HCT116 (cell line): ENCODE data around the gene PAX5. TPM values are rescaled to one million over a fixed set of nuclear protein-coding genes. Genes with fewer than 3 reads are reported as not detected.

Experiments used
- ATAC-seq: fragments of 200-7000 bp; cut with Tn5 transposase; 2 replicates; pipeline ENCODE4 v1.9.1; 2020; ENCODE audit warnings: mild to moderate bottlenecking, moderate library complexity
- BruUV-seq: library from RNA; stranded (reverse); fragments of 400-500 nt; replicated peaks from 2 replicates; lab custom pipeline; 2021; lab: Mats Ljungman, UMichigan
- CTCF ChIA-PET: fragments of 300-600 bp; sonication (Branson Sonifier 250); formaldehyde crosslinking; loops from one replicate; lab custom pipeline; 2021; ENCODE audit warnings: antibody characterized with exemption; lab: Charles Lee
- POLR2A ChIA-PET: fragments of 300-600, 350-600 bp; sonication (Branson Sonifier 250); formaldehyde crosslinking; loops from one replicate; lab custom pipeline; 2021; ENCODE audit warnings: antibody characterized with exemption; lab: Charles Lee
- RAD21 ChIA-PET, 2 experiments: fragments of 300-600 bp; sonication (Branson Sonifier 250); formaldehyde crosslinking; loops; one replicate each; lab custom pipeline; 2023; ENCODE audit warnings: low total read pairs in 2 of 2; ENCODE audit not compliant: uncharacterized antibody in 2 of 2, unreplicated experiment in 2 of 2, low non-redundant PET in 1 of 2; lab: Charles Lee
- DNase-seq: peaks from one replicate; pipeline ENCODE4 v3.0.0-alpha.2; 2010; ENCODE audit warnings: low read depth, low spot score
- H2AFZ ChIP-seq: fragments of 200-600 bp; shearing (Covaris generic), sonication (generic); 2 replicates; pipeline ENCODE4 v1.6.1; 2017; ENCODE audit warnings: low read depth, mixed run types, mixed read lengths, antibody characterized with exemption, low read length; ENCODE audit not compliant: poor library complexity, severe bottlenecking
- H3K27ac ChIP-seq: 2 replicates; pipeline ENCODE4 v1.5.1; 2012; ENCODE audit warnings: low read depth, low read length
- H3K27me3 ChIP-seq: fragments of 200-600 bp; sonication (generic); 2 replicates; pipeline ENCODE4 v1.6.1; 2016; ENCODE audit warnings: mixed run types, low read length, mixed read lengths; ENCODE audit not compliant: insufficient read depth
- H3K36me3 ChIP-seq, 2 experiments: fragments of 200-500 bp in 1 of 2; fragments of 200-600 bp in 1 of 2; sonication (Bioruptor generic) in 1 of 2; sonication (generic) in 1 of 2; 2 replicates each; pipeline versions ENCODE4 v1.5.1 to v1.6.1; 2014 to 2016; ENCODE audit warnings: low read length in 2 of 2, inconsistent platforms in 1 of 2, mixed read lengths in 1 of 2, mixed run types in 1 of 2; ENCODE audit not compliant: insufficient read depth in 2 of 2, control insufficient read depth in 1 of 2
- H3K4me1 ChIP-seq, 2 experiments: fragments of 200-600 bp in 1 of 2; sonication (generic) in 1 of 2; 2 replicates each; pipeline versions ENCODE4 v1.5.1 to v1.6.1; 2012 to 2017; ENCODE audit warnings: low read length in 2 of 2, inconsistent platforms in 1 of 2, mild to moderate bottlenecking in 1 of 2, mixed read lengths in 1 of 2, mixed run types in 1 of 2, moderate library complexity in 1 of 2; ENCODE audit not compliant: insufficient read depth in 2 of 2, control insufficient read depth in 1 of 2
- H3K4me2 ChIP-seq: fragments of 200-600 bp; sonication (generic); 2 replicates; pipeline ENCODE4 v1.6.1; 2017; ENCODE audit warnings: mixed run types, low read length, mixed read lengths
- H3K4me3 ChIP-seq, 2 experiments: fragments of 200-600 bp in 1 of 2; sonication (generic) in 1 of 2; replicated peaks in 1 of 2; 2 replicates each; pipeline ENCODE4 v1.5.1; 2011 to 2016; ENCODE audit warnings: low read length in 2 of 2, control low read depth in 1 of 2, low read depth in 1 of 2, mild to moderate bottlenecking in 1 of 2, mixed read lengths in 1 of 2, mixed run types in 1 of 2
- H3K79me2 ChIP-seq: fragments of 200-600 bp; sonication (generic); 2 replicates; pipeline ENCODE4 v1.6.1; 2017; ENCODE audit warnings: mild to moderate bottlenecking, mixed run types, low read length, moderate library complexity, mixed read lengths; ENCODE audit not compliant: insufficient read depth
- H3K9ac ChIP-seq: fragments of 200-600 bp; sonication (generic); 2 replicates; pipeline ENCODE4 v1.6.1; 2016; ENCODE audit warnings: low read length, mixed read lengths
- H3K9me2 ChIP-seq: fragments of 200-600 bp; sonication (generic), shearing (Covaris generic); 2 replicates; pipeline ENCODE4 v1.6.1; 2017; ENCODE audit warnings: mixed run types, mild to moderate bottlenecking, moderate library complexity; ENCODE audit not compliant: insufficient read depth
- H3K9me3 ChIP-seq, 2 experiments: fragments of 200-500 bp in 1 of 2; fragments of 200-600 bp in 1 of 2; sonication (Bioruptor generic) in 1 of 2; sonication (generic) in 1 of 2; 2 replicates each; pipeline ENCODE4 v1.6.1; 2014 to 2017; ENCODE audit warnings: low read length in 2 of 2, mixed read lengths in 2 of 2, inconsistent platforms in 1 of 2, low read depth in 1 of 2, mild to moderate bottlenecking in 1 of 2, mixed run types in 1 of 2, moderate library complexity in 1 of 2; ENCODE audit not compliant: control insufficient read depth in 1 of 2, insufficient read depth in 1 of 2
- H4K20me1 ChIP-seq: fragments of 200-600 bp; sonication (generic), shearing (Covaris generic); 2 replicates; pipeline ENCODE4 v1.6.1; 2017; ENCODE audit warnings: mixed run types, mild to moderate bottlenecking, moderate library complexity; ENCODE audit not compliant: insufficient read depth
- CBX3 ChIP-seq: IDR thresholded peaks from 2 replicates; pipeline ENCODE4 v1.6.1; 2012; ENCODE audit warnings: low read depth
- CEBPB ChIP-seq: IDR thresholded peaks from 2 replicates; pipeline ENCODE4 v1.6.1; 2012; ENCODE audit warnings: low read depth
- CTCF ChIP-seq, 3 experiments: fragments of 200-600 bp in 1 of 3; sonication (generic) in 1 of 3; IDR thresholded peaks in 2 of 3; conservative IDR thresholded peaks in 1 of 3; 2 replicates each; pipeline ENCODE4 v1.5.1; 2012 to 2017; ENCODE audit warnings: low read depth in 2 of 3, low read length in 2 of 3, antibody characterized with exemption in 1 of 3, borderline replicate concordance in 1 of 3, control low read depth in 1 of 3, mild to moderate bottlenecking in 1 of 3, mixed read lengths in 1 of 3, mixed run types in 1 of 3, moderate library complexity in 1 of 3; ENCODE audit not compliant: insufficient read depth in 1 of 3
- EZH2 ChIP-seq: fragments of 200-600 bp; sonication (generic); IDR thresholded peaks from 2 replicates; pipeline ENCODE4 v1.6.1; 2017; ENCODE audit warnings: antibody characterized with exemption, mixed run types
- EZH2phosphoT487 ChIP-seq: fragments of 200-600 bp; IDR thresholded peaks from 2 replicates; pipeline ENCODE4 v1.6.1; 2018; ENCODE audit warnings: antibody characterized with exemption, borderline replicate concordance
- JUND ChIP-seq: IDR thresholded peaks from 2 replicates; pipeline ENCODE4 v1.6.1; 2012
- SIN3A ChIP-seq: IDR thresholded peaks from 2 replicates; pipeline ENCODE4 v1.6.1; 2012; ENCODE audit warnings: low read depth
- SP1 ChIP-seq: IDR thresholded peaks from 2 replicates; pipeline ENCODE4 v1.6.1; 2012; ENCODE audit warnings: low read depth
- SRF ChIP-seq: IDR thresholded peaks from 2 replicates; pipeline ENCODE4 v1.6.1; 2012; ENCODE audit warnings: low read depth
- intact Hi-C: fragments of 100-400 bp; cut with micrococcal nuclease; formaldehyde crosslinking; loops from 2 replicates; pipeline ENCODE4 v1.10.0; 2022
- total RNA-seq: library from RNA; stranded (reverse); gene quantifications from one replicate; pipeline ENCODE4 v1.2.1, GENCODE V29; 2021; ENCODE audit not compliant: unreplicated experiment
- TF ChIP-seq, protein P1 (sequence below): IDR thresholded peaks from 2 replicates; pipeline ENCODE4 v1.6.1; 2012; ENCODE audit warnings: low read depth
- TF ChIP-seq, protein P2 (sequence below): IDR thresholded peaks from 2 replicates; pipeline ENCODE4 v1.6.1; 2011; ENCODE audit warnings: mild to moderate bottlenecking, low read length, moderate library complexity; ENCODE audit not compliant: insufficient replicate concordance; ENCODE audit errors: extremely low read depth

Gene PAX5
- total RNA-seq, 1 experiment from 2014 or later = 0.17 TPM

DNA sequence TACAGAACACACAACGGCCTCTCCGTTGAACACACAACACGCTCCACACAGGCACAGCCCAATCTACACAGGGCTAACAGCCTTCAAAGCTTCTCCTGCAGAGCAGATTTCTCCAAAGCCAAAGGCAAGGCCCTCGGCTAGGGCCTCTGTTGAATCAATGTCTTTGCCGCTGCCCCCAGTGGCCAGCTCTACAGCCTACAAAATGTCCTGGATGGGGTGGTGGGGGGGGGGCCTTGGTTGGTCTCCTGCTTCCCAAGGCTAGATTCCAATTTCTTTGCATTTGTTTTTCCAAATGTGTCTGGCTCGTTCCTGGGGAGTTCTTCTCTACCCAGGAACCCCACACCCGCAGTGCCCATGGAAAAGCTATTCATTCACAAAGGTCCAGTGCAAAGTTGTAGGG is 167.2 kb downstream of the PAX5 start:
- intact Hi-C loops = no loop called here
- BruUV-seq = no TSS peak
- ChIA-PET CTCF (no interaction called here), POLR2A (no interaction called here), RAD21 (no interaction called here)
- peak; percentile 63 for ATAC-seq
- H3K9ac ChIP-seq = no peak overlapping the region
- DNase-seq = no peak
- no peak overlapping the region for H3K27ac ChIP-seq
- H3K4me2 ChIP-seq = no peak overlapping the region
- H3K27me3 ChIP-seq = peaks cover 12% of the 10 kb centered on the region
- no peak overlapping the region for H3K4me3 ChIP-seq
- H3K4me1 ChIP-seq = no peaks in the 10 kb centered on the region; a peak in 1 of 4 replicates
- no peaks in the 10 kb centered on the region for H3K9me3 ChIP-seq
- H2AFZ ChIP-seq = no peak overlapping the region
- no peaks in the 10 kb centered on the region for H3K79me2 ChIP-seq
- H3K9me2 ChIP-seq = no peaks in the 10 kb centered on the region
- H4K20me1 ChIP-seq = no peaks in the 10 kb centered on the region
- H3K36me3 ChIP-seq = no peaks in the 10 kb centered on the region
- TF ChIP-seq EZH2phosphoT487 (no peak), CTCF (IDR thresholded peaks at IDR 0.05 in 2 of 3, conservative IDR thresholded peaks at IDR 0.05 in 1 of 3; ENCODE audit: borderline replicate concordance in 1 of 3, insufficient read depth in 1 of 3, low read depth in 2 of 3, low read length in 2 of 3) (peak in 2 of 3 experiments; percentile 39 to 46; a peak in 4 of 6 replicates)

GRCh38 chr9:36865731-36866635 is 168.1 kb downstream of the PAX5 start:
- Histone ChIP-seq H3K27me3 (peaks cover 12% of the 10 kb centered on the region), H3K9me2 (no peaks in the 10 kb centered on the region), H3K9me3 (no peaks in the 10 kb centered on the region), H3K4me3 (no peak overlapping the region), H3K4me1 (no peaks in the 10 kb centered on the region; a peak in 1 of 4 replicates), H3K36me3 (no peaks in the 10 kb centered on the region), H3K4me2 (no peak overlapping the region), H3K9ac (no peak overlapping the region), H2AFZ (no peak overlapping the region), H3K27ac (no peak overlapping the region), H3K79me2 (no peaks in the 10 kb centered on the region), H4K20me1 (no peaks in the 10 kb centered on the region)
- no peak for ATAC-seq
- no peak for DNase-seq
- BruUV-seq = no TSS peak
- POLR2A ChIA-PET = no interaction called here
- CTCF ChIA-PET = interaction anchor here (0.6 kb wide), 1 partner anchor 543 kb away, joined by 4 read pairs; no protein-coding TSS in a partner anchor
- intact Hi-C loops = no loop called here
- RAD21 ChIA-PET = no interaction called here
- TF ChIP-seq CBX3 = no peak
- TF ChIP-seq SRF = no peak
- no peak for TF ChIP-seq SP1
- no peak for TF ChIP-seq CEBPB
- TF ChIP-seq, protein P1, sequence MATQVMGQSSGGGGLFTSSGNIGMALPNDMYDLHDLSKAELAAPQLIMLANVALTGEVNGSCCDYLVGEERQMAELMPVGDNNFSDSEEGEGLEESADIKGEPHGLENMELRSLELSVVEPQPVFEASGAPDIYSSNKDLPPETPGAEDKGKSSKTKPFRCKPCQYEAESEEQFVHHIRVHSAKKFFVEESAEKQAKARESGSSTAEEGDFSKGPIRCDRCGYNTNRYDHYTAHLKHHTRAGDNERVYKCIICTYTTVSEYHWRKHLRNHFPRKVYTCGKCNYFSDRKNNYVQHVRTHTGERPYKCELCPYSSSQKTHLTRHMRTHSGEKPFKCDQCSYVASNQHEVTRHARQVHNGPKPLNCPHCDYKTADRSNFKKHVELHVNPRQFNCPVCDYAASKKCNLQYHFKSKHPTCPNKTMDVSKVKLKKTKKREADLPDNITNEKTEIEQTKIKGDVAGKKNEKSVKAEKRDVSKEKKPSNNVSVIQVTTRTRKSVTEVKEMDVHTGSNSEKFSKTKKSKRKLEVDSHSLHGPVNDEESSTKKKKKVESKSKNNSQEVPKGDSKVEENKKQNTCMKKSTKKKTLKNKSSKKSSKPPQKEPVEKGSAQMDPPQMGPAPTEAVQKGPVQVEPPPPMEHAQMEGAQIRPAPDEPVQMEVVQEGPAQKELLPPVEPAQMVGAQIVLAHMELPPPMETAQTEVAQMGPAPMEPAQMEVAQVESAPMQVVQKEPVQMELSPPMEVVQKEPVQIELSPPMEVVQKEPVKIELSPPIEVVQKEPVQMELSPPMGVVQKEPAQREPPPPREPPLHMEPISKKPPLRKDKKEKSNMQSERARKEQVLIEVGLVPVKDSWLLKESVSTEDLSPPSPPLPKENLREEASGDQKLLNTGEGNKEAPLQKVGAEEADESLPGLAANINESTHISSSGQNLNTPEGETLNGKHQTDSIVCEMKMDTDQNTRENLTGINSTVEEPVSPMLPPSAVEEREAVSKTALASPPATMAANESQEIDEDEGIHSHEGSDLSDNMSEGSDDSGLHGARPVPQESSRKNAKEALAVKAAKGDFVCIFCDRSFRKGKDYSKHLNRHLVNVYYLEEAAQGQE = no peak
- no peak for TF ChIP-seq EZH2phosphoT487
- no peak for TF ChIP-seq JUND
- TF ChIP-seq, protein P2, sequence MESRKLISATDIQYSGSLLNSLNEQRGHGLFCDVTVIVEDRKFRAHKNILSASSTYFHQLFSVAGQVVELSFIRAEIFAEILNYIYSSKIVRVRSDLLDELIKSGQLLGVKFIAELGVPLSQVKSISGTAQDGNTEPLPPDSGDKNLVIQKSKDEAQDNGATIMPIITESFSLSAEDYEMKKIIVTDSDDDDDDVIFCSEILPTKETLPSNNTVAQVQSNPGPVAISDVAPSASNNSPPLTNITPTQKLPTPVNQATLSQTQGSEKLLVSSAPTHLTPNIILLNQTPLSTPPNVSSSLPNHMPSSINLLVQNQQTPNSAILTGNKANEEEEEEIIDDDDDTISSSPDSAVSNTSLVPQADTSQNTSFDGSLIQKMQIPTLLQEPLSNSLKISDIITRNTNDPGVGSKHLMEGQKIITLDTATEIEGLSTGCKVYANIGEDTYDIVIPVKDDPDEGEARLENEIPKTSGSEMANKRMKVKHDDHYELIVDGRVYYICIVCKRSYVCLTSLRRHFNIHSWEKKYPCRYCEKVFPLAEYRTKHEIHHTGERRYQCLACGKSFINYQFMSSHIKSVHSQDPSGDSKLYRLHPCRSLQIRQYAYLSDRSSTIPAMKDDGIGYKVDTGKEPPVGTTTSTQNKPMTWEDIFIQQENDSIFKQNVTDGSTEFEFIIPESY = no peak
- TF ChIP-seq EZH2 = no peak
- TF ChIP-seq SIN3A = no peak
